GM12878 (cell line): ENCODE measurements around the gene TIMM29. TPM values are rescaled to one million over a fixed set of nuclear protein-coding genes. Genes with fewer than 3 reads are reported as not detected.

Experiments
- ASH2L ChIP-seq: fragments of 300-600, 200-600 bp; sonication (generic); IDR thresholded peaks from 2 replicates; pipeline ENCODE4 v1.6.1; 2017; ENCODE audit warnings: low read depth, mild to moderate bottlenecking, borderline replicate concordance
- ATF2 ChIP-seq: IDR thresholded peaks from 2 replicates; pipeline ENCODE4 v1.6.1; 2012; ENCODE audit warnings: low read length, inconsistent platforms
- BCL11A ChIP-seq: IDR thresholded peaks from 2 replicates; pipeline ENCODE4 v1.6.1; 2011; ENCODE audit warnings: low read depth, low read length
- CHD4 ChIP-seq: fragments of 200-600 bp; sonication (generic); IDR thresholded peaks from 2 replicates; pipeline ENCODE4 v1.6.1; 2016; ENCODE audit warnings: mild to moderate bottlenecking
- E4F1 ChIP-seq: fragments of 450-650 bp; IDR thresholded peaks from 2 replicates; pipeline ENCODE4 v1.6.1; 2018; ENCODE audit warnings: borderline replicate concordance, mild to moderate bottlenecking; ENCODE audit not compliant: partially characterized antibody
- EGR1 ChIP-seq, 2 experiments: IDR thresholded peaks; 1 replicate in 1 of 2; 2 replicates in 1 of 2; pipeline ENCODE4 v1.6.1; 2011 to 2012; ENCODE audit warnings: low read depth in 2 of 2, low read length in 2 of 2, borderline replicate concordance in 1 of 2, mild to moderate bottlenecking in 1 of 2, moderate library complexity in 1 of 2
- FOXK2 ChIP-seq: fragments of 450-650 bp; IDR thresholded peaks from 2 replicates; pipeline ENCODE4 v1.6.1; 2017; ENCODE audit warnings: mild to moderate bottlenecking, moderate library complexity
- FOXM1 ChIP-seq: IDR thresholded peaks from 2 replicates; pipeline ENCODE4 v1.6.1; 2012; ENCODE audit warnings: low read depth, mild to moderate bottlenecking, inconsistent platforms, low read length, moderate library complexity
- KAT2A ChIP-seq: conservative IDR thresholded peaks from 2 replicates; pipeline ENCODE4 v1.6.1; 2011; ENCODE audit warnings: low read depth, low read length; ENCODE audit not compliant: control insufficient read depth
- NFIC ChIP-seq: IDR thresholded peaks from 2 replicates; pipeline ENCODE4 v1.6.1; 2012; ENCODE audit warnings: low read depth, mild to moderate bottlenecking, inconsistent platforms, low read length, moderate library complexity
- NFXL1 ChIP-seq: fragments of 450-650 bp; IDR thresholded peaks from 2 replicates; pipeline ENCODE4 v1.6.1; 2017; ENCODE audit warnings: antibody characterized with exemption, mild to moderate bottlenecking, borderline replicate concordance
- NR2C1 ChIP-seq: fragments of 450-650 bp; IDR thresholded peaks from 2 replicates; pipeline ENCODE4 v1.6.1; 2017; ENCODE audit warnings: antibody characterized with exemption, mild to moderate bottlenecking, moderate library complexity
- NR2C2 ChIP-seq: IDR thresholded peaks from 2 replicates; pipeline ENCODE4 v1.6.1; 2011; ENCODE audit warnings: borderline replicate concordance, low read depth; ENCODE audit not compliant: control insufficient read depth, insufficient read length
- PML ChIP-seq: IDR thresholded peaks from 2 replicates; pipeline ENCODE4 v1.6.1; 2012; ENCODE audit warnings: low read length, inconsistent platforms
- POU2F2 ChIP-seq: IDR thresholded peaks from 3 replicates; pipeline ENCODE4 v1.6.1; 2011; ENCODE audit warnings: low read depth, mild to moderate bottlenecking, low read length, borderline replicate concordance
- RCOR1 ChIP-seq: conservative IDR thresholded peaks from 2 replicates; pipeline ENCODE4 v1.6.1; 2012; ENCODE audit warnings: low read depth, low read length, improper control_type of control experiment
- RFX5 ChIP-seq: IDR thresholded peaks from 2 replicates; pipeline ENCODE4 v1.6.1; 2011; ENCODE audit warnings: low read depth, low read length, improper control_type of control experiment
- RUNX3 ChIP-seq: IDR thresholded peaks from 2 replicates; pipeline ENCODE4 v1.6.1; 2012; ENCODE audit warnings: low read length, inconsistent platforms
- SMAD5 ChIP-seq: IDR thresholded peaks from 2 replicates; pipeline ENCODE4 v1.6.1; 2016; ENCODE audit warnings: antibody characterized with exemption, low read depth
- SRF ChIP-seq, 2 experiments: IDR thresholded peaks; 2 replicates each; pipeline ENCODE4 v1.6.1; 2011; ENCODE audit warnings: low read depth in 2 of 2, low read length in 2 of 2, mild to moderate bottlenecking in 1 of 2, moderate library complexity in 1 of 2
- ZBED1 ChIP-seq: IDR thresholded peaks from 2 replicates; pipeline ENCODE4 v1.6.1; 2016; ENCODE audit warnings: borderline replicate concordance
- ZBTB11 ChIP-seq: fragments of 450-650 bp; formaldehyde crosslinking; IDR thresholded peaks from 2 replicates; pipeline ENCODE4 v1.5.0; 2022; ENCODE audit warnings: mild to moderate bottlenecking, missing genetic modification characterization
- ZNF24 ChIP-seq: fragments of 450-650 bp; IDR thresholded peaks from 2 replicates; pipeline ENCODE4 v1.6.1; 2017; ENCODE audit warnings: antibody characterized with exemption, mild to moderate bottlenecking
- ZNF274 ChIP-seq: IDR thresholded peaks from one replicate; pipeline ENCODE4 v1.8.0; 2011; ENCODE audit not compliant: insufficient read length, insufficient read depth
- polyA plus RNA-seq, 11 experiments: library from polyadenylated mRNA; depleted of rRNA in 4 of 11; unstranded in 6 of 11; stranded (reverse) in 5 of 11; fragments of >200 nt; fragmentation: Nextera tagmentation in 4 of 11; fragmentation: Illumina TruSeq in 1 of 11; extraction: Ambion mirVana in 4 of 11; extraction: Trizol in 1 of 11; gene quantifications; 1 replicate in 1 of 11; 2 replicates in 10 of 11; pipeline versions ENCODE4 v1.2.1 to v1.2.3, GENCODE V29; 2011 to 2016; ENCODE audit warnings: inconsistent platforms in 2 of 11, missing spikeins in 2 of 11, low read depth in 1 of 11
- total RNA-seq, 4 experiments: library from RNA; depleted of rRNA in 3 of 4; stranded (reverse); fragments of >200 nt in 3 of 4; fragmentation: Illumina TruSeq in 1 of 4; extraction: Trizol in 1 of 4; gene quantifications; 2 replicates each; pipeline versions ENCODE4 v1.2.1 to v1.2.3, GENCODE V29; 2013 to 2021

The TIMM29 gene
- total and polyA plus RNA-seq, 10 of the 15 experiments (the other 5 are each of a cell fraction or from before 2014, with no cell fraction given), result 2.4 to 27.9 (median 13.5) TPM

DNA sequence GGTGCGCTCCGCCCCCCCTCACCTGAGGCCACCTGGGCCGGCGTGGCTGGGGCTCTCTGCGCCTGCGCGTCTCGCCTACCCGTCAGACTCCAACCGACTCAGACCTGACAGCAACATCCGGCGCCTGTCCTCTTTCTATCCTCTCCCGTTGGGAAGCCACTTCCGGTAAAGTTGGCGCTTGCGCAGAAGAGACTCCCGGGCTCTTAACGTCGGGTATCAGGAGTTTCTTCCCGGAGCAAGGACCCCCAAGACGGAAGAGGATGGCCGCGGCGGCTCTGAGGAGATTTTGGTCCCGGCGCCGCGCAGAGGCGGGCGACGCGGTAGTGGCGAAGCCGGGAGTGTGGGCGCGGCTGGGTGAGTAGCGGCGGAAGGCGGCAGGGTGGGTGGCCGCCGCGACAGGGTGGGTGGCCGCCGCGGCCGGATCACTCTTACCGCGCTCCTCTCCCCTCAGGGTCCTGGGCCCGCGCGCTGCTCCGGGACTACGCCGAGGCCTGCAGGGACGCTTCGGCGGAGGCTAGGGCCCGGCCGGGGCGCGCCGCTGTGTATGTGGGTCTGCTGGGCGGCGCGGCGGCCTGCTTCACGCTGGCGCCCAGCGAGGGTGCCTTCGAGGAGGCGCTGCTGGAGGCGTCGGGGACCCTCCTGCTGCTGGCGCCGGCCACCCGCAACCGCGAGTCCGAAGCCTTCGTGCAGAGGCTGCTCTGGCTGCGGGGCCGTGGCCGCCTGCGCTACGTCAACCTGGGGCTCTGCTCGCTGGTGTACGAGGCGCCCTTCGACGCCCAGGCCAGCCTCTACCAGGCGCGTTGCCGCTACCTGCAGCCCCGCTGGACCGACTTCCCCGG lies at the start of gene TIMM29, which contains the start of gene YIPF2 (continued):
- peak; percentile 94 for TF ChIP-seq ZBTB11 (CRISPR knock-in tag)
- no peak for TF ChIP-seq NFIC
- TF ChIP-seq SMAD5, result no peak
- TF ChIP-seq RCOR1, result no peak
- TF ChIP-seq RUNX3, result peak; percentile 89
- TF ChIP-seq EGR1 (IDR thresholded peaks at IDR 0.05; ENCODE audit: borderline replicate concordance in 1 of 2, low read depth in 2 of 2, low read length in 2 of 2), result peak; percentile 9 to 41; a peak in 1 of 3 replicates
- TF ChIP-seq ATF2, result no peak
- peak; percentile 79; the same call in 1 of the 2 replicates for TF ChIP-seq ASH2L
- TF ChIP-seq ZNF24, result peak; percentile 37; the same call in 1 of the 2 replicates
- 0 out of 2 replicates have a peak, but pooled peaks have one; percentile 12 for TF ChIP-seq RFX5
- TF ChIP-seq NFXL1, result no peak
- TF ChIP-seq ZBED1, result 0 out of 2 replicates have a peak, but pooled peaks have one; percentile 45
- no peak for TF ChIP-seq NR2C2
- no peak for TF ChIP-seq ZNF274
- peak in 1 of 2 experiments; percentile 87; a peak in 3 of 4 replicates for TF ChIP-seq SRF (IDR thresholded peaks at IDR 0.05; ENCODE audit: low read depth in 2 of 2, low read length in 2 of 2)
- peak; percentile 82 for TF ChIP-seq POU2F2
- peak; percentile 73 for TF ChIP-seq NR2C1
- peak; percentile 76 for TF ChIP-seq E4F1
- TF ChIP-seq FOXK2, result peak; percentile 93
- TF ChIP-seq KAT2A, result no peak
- TF ChIP-seq BCL11A, result no peak
- no peak for TF ChIP-seq PML
- TF ChIP-seq FOXM1, result no peak
- TF ChIP-seq CHD4, result no peak
